Measurements from ENCODE around the gene FBRSL1. TPM values are rescaled to one million over a fixed set of nuclear protein-coding genes. Genes with fewer than 3 reads are reported as not detected.
"Not testable (repeated sequence)": the region's sequence is repeated elsewhere in the genome, so short reads cannot be mapped to it uniquely, and the experiment has no call there.

Gene FBRSL1
- total RNA-seq, 1 donor = 23.7 TPM

DNA sequence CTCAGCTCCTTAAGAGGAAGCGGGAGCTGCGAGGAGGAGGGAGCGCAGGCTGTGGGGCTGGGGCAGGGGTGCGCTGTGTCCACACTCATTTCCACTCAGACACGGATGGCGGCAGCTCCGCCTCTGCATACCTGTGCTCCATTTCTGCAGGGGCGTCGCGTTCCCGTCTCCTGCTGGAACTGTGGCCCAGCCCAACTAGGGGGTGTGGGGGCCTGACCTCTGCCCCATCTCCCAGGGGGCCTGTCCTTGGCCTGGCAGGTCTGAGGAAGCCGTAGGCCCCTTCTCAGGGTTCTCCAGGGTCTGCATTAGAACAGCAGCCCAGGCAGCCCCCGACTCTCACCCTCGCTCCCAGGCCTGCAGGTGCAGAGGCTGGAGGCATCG lies 31.2 kb downstream of the FBRSL1 start:
- no peak for DNase-seq (ENCODE audit: low read depth in 2 of 3, low spot score in 2 of 3)

GRCh38 chr12:132521712-132522292 lies 31.9 kb downstream of the FBRSL1 start:
- DNase-seq (ENCODE audit: low read depth in 2 of 3, low spot score in 2 of 3) = no peak

DNA sequence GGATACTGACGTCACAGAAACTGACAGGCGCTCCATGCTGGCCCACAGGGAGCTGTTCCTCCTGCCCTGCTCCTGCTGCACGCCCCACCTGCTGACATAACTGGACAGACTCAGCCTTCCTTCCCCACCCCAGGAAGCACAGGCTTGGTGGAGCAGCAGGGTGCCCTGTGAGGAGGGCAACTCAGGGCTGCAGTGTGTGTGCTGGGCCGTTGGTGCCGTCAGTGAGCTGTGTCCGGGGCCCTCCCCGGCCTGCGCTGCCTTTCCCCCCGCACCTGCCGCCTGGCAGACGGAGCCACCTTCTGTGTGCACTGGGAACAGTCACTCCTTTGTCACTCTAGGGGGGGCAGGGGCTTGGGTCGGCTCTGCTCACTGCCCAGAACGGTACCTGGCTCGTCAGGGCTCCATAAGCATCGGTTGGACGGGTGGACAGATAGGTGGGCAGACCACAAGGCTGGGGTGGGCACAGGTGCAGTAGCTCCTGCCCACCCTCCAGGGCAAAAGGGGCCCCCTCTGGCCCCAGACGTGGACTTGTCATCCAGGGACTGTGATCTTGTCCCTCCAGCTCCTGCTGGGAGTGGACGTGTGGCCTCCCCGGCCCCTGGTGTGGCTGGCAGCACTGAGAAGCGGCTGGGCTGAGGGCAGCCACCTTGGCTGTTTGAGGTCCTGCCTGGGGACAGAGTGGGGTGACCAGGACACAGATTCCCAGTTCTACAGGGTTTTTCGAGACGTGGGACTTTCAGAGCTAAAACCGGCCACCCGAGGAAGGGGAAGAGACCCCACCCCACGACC lies 32.8 kb downstream of the FBRSL1 start:
- DNase-seq (ENCODE audit: low read depth in 2 of 3, low spot score in 2 of 3) = no peak

DNA sequence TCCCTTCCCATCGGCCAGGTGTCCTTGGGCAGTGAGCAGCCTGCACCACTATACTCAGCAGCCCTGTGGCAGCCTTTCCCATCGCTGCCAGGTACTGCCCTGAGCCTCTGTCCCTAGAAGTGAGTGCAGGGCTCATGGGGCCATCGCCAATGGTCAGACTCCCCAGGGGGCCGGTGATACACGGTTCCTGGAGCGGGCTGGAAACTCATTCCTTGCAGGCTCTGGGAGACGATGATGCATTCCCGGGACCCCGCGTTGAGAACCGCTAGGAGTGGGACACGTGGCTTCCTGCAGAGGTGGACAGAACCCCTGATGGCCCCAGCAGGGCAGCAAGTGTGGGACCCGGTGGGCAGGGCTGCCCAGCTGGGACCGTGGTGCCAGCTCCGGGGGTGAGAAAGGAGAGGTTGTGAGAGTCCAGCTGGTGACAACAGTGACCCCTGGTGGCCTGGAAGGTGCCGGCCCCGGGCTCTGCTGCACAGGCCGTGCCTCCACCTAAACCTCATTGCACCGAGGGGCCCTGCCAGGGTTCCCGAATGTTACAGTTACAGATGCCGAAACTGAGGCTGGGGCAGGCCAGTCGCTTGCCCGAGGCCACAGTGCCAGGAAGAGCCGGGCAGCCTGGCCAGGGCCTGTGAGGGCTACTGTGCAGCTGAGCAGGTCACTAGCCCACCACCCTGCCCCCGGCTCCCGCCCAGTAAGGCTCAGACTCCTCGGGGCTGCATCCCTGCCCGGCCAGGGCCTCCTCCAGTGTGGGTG lies 33.8 kb downstream of the FBRSL1 start:
- DNase-seq (ENCODE audit: low read depth in 2 of 3, low spot score in 2 of 3) = peak; percentile 37 to 71 (median 62)

DNA sequence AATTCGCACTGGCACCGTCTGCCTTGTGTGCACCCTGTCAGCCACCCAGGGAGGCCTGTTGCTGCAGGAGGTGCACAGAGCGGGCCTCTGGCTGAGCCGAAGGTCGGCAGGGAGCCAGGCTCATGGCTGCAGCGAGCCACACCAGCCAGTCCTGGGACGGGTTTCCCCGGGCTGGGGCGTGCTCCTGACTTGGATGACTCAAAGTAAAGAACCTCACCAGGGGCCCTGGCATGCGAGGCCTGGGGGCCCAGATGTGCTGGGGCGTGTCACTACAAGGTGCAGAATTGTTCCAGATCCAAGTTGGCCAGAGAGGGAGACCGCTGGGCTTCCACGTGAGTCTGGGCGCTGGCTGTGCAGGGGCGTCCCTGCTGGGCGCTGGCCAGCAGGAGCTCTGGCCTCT lies 34.5 kb downstream of the FBRSL1 start:
- no peak for DNase-seq (ENCODE audit: low read depth in 2 of 3, low spot score in 2 of 3)

GRCh38 chr12:132525011-132525832 lies 35.3 kb downstream of the FBRSL1 start:
- no peak for DNase-seq (ENCODE audit: low read depth in 2 of 3, low spot score in 2 of 3)

DNA sequence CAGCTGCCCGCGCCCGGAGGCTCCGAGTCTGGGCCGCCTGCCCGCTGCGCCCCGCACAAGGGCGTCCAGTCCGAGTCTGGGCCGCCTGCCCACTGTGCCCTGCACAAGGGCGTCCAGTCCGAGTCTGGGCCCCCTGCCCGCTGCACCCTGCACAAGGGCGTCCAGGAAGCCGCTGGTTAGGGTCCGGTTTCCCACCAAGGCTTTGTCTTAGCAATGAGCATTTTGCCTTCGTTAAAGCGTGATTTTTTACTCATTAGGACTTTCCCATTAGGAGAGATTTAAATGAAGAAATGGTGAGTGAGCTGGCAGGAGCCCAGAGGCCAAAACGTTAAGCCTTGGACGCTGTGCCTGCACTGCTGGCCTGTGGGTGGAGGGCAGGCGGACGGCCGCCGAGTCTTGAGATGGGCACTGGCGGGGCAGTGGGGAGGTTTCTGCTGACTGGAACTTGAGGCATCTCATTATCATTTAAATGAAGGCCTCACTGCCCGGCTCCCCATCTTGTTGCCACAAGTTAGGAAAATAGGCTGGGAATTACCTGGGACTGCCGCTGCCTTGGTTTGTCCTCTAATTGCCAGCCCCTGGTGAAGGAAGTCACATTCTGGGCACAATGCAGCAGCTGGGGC lies 36.0 kb downstream of the FBRSL1 start:
- no peak for DNase-seq (ENCODE audit: low read depth in 2 of 3, low spot score in 2 of 3)

DNA sequence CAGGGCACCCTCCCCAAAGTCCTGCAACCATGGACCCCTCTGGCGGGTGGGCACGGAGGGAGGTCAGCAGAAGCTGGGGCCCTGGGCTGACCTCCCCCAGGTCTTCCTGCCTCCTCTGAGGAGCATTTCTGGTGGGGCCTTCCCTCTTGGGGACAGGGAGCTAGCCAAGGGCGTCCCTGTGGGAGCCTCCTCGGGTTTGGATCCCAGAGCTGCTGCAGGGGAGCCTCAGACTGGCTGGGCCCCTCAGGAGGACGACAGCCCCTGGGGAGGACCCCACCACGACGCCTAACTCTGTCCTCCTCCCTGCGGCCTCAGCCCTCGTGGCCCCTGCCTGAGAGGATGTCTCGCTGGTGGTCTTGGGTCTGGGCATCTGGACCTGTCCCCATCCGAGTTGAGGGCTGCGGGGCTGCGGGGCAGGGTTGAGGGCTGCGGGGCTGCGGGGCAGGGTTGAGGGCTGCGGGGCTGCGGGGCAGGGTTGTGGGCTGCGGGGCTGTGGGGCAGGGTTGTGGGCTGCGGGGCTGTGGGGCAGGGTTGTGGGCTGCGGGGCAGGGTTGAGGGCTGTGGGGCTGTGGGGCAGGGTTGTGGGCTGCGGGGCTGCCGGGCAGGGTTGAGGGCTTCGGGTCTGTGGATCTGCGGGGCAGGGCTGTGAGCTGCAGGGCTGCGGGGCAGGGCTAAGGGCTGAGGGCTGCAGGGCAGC lies 37.4 kb downstream of the FBRSL1 start:
- no peak for DNase-seq (ENCODE audit: low read depth in 2 of 3, low spot score in 2 of 3)

DNA sequence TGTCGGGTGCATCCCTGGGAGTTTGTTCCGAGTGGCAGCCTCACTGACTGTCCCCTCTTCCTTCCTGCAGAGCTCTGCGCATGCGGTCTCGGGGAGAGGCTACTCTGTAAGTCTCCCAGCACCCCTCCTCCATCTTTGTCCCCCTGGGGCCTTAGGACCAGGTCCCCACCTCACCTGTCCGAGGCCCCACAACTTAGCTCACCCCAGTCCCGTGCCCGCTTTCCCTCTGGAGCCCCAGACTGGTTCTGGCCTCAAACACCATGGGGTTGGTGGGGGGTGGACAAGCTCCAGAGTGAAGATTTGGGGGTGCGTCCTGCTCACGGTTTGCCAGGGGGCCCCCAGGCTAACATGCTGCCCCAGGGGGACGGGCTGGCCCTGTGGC lies 37.9 kb downstream of the FBRSL1 start:
- no peak for DNase-seq (ENCODE audit: low read depth in 2 of 3, low spot score in 2 of 3)

- DNase-seq (ENCODE audit: low read depth in 2 of 3, low spot score in 2 of 3) = no peak
These were observed 38.7 kb downstream of the FBRSL1 start for GRCh38 chr12:132528564-132529106.

GRCh38 chr12:132529156-132529839 lies 39.3 kb downstream of the FBRSL1 start:
- DNase-seq (ENCODE audit: low read depth in 2 of 3, low spot score in 2 of 3) = no peak

- no peak for DNase-seq (ENCODE audit: low read depth in 2 of 3, low spot score in 2 of 3)
These were observed 40.0 kb downstream of the FBRSL1 start for GRCh38 chr12:132529906-132530305.

GRCh38 chr12:132530447-132530846 lies 40.5 kb downstream of the FBRSL1 start:
- no peak for DNase-seq (ENCODE audit: low read depth in 2 of 3, low spot score in 2 of 3)

DNA sequence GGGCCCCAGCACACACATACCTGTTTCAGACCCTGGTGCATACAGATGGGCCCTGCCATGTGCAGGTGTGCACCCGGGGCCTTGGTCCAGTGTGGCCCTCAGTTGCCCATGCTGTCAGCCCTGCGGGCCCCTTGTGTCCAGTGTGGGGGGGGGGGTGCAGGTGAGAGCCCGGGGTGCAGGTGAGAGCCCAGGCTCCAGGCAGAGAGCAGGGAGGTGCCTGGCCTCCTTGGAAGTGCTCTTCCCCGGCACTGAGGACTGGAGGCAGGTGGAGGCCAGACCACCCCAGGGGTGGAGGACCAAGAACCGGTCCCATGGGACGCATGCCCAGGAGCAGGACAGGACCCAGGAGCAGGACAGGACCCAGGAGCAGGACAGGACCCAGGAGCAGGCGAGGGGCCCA lies 40.9 kb downstream of the FBRSL1 start:
- no peak for DNase-seq (ENCODE audit: low read depth in 2 of 3, low spot score in 2 of 3)

GRCh38 chr12:132532711-132533583 lies 43.0 kb downstream of the FBRSL1 start:
- not testable (repeated sequence) for DNase-seq (ENCODE audit: low read depth in 2 of 3, low spot score in 2 of 3)

DNA sequence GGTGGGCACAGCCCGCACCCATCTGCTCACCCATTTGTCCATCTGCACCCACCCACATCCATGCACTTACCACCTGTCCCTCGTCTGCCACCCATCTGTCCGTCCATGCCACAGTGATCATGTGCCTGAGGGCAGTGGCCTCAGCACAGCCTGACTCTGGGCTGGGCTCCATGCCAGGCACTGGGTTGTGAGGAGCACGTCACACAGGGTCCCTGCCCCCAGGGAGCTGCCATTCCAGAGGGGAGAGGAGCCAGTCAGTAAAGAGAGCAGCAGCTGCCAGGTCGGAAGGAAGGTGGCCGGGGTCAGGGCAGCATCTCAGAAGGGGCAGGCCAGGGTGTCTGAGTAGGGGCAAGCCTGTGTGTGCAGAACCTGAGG lies 43.6 kb downstream of the FBRSL1 start:
- DNase-seq (ENCODE audit: low read depth in 2 of 3, low spot score in 2 of 3) = no peak

DNA sequence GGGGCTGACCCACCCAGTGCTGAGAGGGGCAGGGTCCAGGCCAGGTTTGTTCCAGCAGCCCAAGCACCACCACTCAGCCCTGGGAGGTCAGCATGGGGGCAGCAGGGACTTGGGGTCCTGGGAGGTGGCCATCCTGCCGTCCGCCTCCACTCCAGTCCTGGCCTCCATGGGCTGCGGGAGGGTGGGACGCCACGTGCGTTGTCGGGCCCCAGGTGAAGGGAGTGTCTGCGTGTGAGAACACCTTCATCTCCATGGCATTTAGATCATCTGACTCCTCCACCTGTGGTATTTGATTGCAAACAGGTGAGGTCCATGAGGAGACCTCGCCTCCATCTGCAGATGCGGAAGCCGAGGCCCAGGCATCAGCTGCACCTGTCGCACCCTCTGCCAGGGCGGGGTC lies 44.1 kb downstream of the FBRSL1 start:
- no peak for DNase-seq (ENCODE audit: low read depth in 2 of 3, low spot score in 2 of 3)

- DNase-seq (ENCODE audit: low read depth in 2 of 3, low spot score in 2 of 3) = no peak
These were observed 45.1 kb downstream of the FBRSL1 start for GRCh38 chr12:132535019-132535418.

All from hematopoietic multipotent progenitor cell (in vitro differentiated cells).